ENCODE measurements around the gene SMG1.
A peak's percentile ranks its signal among the peaks of the same experiment; 100 is the strongest.
"Not testable (repeated sequence)": the region's sequence is repeated elsewhere in the genome, so short reads cannot be mapped to it uniquely, and the experiment has no call there.

SMG1 gene

GRCh38 chr16:18925986-18926865, at the start of gene SMG1:
SMG1 (minus strand) TSS chr16:18926408; CDS start chr16:18926041, 367 bp downstream.
- peak; percentile 89 to 94 for DNase-seq (ENCODE audit: low read depth in 1 of 2, low spot score in 1 of 2)

GRCh38 chr16:18975109-18975508, 48.9 kb upstream of the SMG1 start:
- no peak for DNase-seq (ENCODE audit: low read depth in 1 of 2, low spot score in 1 of 2)

DNA sequence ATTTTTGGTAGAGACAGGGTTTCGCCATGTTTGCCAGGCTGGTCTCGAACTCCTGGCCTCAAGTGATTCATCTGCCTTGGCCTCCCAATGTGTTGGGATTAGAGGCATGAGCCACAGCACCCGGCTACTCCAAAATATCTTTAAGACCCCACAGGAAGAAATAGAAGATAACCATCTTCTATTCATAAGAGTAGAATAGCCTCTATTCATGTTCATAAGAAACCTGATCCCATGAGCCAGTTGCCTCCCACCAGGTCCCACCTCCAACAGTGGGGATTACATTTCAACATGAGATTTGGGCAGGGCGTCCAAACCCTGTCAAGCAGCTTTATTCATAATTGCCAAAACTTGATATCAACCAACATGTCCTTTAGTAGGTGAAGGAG, 43.6 kb upstream of the SMG1 start:
- no peak for DNase-seq (ENCODE audit: low read depth in 1 of 2, low spot score in 1 of 2)

- peak; percentile 59 to 72 for DNase-seq (ENCODE audit: low read depth in 1 of 2, low spot score in 1 of 2)
These were observed 43.0 kb upstream of the SMG1 start for GRCh38 chr16:18969050-18969854.

- no peak for DNase-seq (ENCODE audit: low read depth in 1 of 2, low spot score in 1 of 2)
These were observed 40.6 kb upstream of the SMG1 start for GRCh38 chr16:18966791-18967190.

- no peak for DNase-seq (ENCODE audit: low read depth in 1 of 2, low spot score in 1 of 2)
These were observed 39.3 kb upstream of the SMG1 start for GRCh38 chr16:18965555-18965954.

DNA sequence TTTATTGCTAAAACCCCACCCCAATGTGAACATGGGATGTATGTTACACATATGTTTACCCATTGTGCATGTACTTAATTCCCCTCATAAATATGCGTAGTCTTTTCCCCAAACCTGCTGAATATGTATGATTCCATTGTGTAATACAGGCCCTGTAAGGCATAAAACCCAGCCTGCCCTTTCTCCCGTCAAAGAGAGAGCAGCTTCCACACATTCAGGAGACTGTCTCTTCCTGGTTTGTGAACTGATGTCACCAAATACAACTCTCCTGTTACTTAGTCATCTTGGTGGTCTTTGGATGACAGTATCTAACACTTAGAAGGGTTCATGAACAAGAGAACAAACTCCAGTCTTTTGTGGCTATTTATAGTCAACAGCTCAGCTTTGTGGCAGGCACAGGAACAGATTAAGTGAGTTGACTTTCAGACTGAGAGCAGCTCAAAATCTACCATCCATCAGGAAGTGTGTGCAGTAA, 32.9 kb upstream of the SMG1 start:
- no peak for DNase-seq (ENCODE audit: low read depth in 1 of 2, low spot score in 1 of 2)

DNA sequence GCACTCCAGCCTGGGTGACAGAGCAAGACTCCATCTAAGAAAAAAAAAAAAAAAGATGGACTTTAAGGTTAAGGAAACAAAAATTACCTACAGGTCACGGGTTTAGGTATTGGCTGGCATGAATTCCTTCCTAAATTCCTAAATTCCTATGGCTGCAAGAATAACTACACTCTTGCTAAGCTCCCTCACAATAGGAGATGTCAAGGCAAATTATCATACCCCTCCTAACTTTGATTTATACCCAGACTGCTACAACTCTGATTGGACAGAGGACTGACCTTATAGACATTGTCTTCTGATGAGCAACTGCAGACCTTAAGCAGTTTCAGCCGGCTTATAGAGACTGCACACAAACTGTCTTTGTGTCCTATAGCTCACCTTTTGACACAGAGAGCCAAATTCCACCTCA, 32.4 kb upstream of the SMG1 start:
- DNase-seq (ENCODE audit: low read depth in 1 of 2, low spot score in 1 of 2) = no peak

DNA sequence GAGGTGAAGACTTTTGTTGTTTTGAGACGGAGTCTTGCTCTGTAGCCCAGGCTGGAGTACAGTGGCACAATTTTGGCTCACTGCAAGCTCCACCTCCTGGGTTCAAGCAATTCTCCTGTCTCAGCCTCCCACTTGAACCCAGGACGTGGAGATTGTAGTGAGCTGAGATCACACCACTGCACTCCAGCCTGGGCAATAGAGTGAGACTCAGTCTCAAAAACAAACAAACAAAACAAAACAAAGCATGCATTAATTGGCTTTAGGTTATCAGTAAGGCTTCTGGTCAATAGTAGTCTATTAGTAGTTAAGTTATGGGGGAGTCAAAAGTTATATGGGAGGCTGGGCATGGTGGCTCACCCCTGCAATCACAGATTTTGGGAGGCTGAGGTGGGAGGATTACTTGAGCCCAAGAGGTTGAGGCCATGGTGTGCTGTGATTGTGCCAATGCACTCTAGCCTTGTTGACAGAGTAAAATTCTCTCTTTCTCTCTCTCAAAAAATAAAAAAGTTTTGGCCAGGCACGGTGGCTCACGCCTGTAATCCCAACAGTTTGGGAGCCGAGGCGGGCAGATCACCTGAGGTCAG, 30.5 kb upstream of the SMG1 start:
- DNase-seq (ENCODE audit: low read depth in 1 of 2, low spot score in 1 of 2) = not testable (repeated sequence)

DNA sequence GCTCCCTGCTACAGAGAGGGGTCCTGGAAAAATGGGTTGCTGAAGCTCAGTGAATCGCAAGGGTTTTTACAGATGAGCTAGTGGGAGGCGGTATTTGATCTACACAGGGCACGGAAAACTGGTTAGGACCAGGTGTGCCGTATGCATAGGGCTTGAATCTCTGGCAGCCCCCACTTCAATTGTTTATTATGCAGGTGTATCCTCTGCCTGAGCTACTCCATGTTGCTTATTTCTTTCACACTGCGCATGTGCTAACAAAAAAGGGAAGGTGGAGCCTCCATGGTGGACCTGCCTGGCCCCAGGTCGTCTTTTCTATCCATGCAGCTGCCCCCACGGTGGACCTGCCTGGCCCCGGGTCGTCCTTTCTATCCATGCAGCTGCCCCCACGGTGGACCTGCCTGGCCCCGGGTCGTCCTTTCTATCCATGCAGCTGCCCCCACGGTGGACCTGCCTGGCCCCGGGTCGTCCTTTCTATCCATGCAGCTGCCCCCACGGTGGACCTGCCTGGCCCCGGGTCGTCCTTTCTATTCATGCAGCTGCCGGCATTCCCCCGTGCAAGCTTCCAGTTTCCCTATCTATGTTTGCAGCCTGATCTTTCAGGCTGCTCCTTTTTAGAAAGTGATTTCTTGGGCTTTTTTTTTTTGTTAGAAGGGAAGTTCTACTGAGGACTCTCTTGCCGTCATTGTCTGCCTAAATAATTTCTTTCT, 29.8 kb upstream of the SMG1 start:
- DNase-seq (ENCODE audit: low read depth in 1 of 2, low spot score in 1 of 2) = not testable (repeated sequence)

GRCh38 chr16:18953547-18953946, 27.3 kb upstream of the SMG1 start:
- no peak for DNase-seq (ENCODE audit: low read depth in 1 of 2, low spot score in 1 of 2)

DNA sequence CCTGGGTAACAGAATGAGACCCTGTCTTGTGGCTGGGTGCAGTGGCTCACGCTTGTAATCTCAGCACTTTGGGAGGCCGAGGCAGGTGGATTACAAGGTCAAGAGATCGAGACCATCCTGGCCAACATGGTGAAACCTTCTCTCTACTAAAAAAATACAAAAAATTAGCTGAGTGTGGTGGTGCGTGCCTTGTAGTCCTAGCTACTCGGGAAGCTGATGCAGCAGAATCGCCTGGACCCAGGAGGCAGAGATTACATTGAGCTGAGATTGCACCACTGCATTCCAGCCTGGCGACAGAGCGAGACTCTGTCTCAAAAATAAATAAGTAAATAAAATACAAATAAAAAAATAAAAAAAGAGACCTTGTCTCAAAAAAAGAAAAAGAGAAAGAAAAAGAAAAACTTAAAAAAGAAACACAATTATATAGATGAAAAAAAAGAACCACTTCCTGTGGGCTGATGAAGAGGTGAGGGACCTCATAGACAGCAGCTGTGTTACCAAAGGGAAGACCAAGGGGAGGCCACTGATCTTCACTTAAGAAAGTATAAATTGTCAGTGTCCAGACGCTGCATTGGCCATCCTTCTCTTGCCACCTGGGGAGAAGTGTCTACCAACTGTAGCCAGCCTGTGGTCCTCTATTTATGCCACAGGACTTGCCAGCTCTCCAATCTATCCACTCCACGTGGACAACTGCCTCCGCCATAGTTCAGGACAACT, 24.4 kb upstream of the SMG1 start:
- DNase-seq (ENCODE audit: low read depth in 1 of 2, low spot score in 1 of 2) = no peak

DNA sequence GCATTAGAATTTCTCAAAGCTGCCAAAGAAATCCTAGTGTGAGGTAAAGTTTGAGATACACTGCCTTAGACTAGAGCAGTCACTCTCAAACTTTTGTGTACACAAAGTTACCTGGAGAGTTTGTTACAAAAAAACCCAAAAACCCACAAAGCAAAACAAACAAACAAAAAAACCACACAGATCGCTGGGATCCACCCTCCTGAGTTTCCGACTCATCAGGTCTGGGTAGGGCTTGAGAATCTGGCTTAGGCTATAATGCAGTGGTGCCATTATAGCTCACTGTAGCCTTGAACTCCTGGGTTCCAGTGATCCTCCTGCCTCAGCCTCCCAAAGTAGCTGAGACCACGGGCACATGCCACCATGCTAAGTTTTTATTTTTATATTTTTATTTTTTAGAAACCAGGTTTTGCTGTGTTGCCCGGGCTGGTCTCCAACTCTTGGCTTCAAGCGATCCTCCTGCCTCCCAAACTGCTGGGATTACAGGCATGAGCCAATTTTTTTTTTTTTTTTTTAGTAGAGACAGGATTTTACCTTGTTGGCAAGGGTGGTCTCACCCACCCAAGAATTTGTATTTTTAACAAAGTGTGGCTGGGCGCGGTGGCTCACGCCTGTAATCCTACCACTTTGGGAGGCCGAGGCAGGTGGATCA, 22.3 kb upstream of the SMG1 start:
- no peak for DNase-seq (ENCODE audit: low read depth in 1 of 2, low spot score in 1 of 2)

GRCh38 chr16:18945233-18945632, 19.0 kb upstream of the SMG1 start:
- DNase-seq (ENCODE audit: low read depth in 1 of 2, low spot score in 1 of 2) = no peak

DNA sequence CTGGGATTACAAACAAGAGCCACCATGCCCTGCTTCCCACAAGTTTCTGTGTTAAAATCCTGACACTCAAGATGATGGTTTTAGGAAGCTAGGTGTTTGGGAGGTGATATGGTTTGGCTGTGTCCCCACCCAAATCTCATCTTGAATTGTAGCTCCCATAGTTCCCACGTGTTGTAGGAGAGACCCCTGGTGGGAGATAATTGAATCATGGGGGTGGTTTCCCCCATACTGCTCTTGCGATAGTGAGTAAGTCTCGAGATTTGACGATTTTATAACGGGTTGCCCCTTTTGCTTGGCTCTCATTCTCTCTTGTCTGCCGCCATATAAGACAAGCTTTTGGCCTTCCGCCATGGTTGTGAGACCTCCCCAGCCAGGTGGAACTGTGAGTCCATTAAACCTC, 17.2 kb upstream of the SMG1 start:
- no peak for DNase-seq (ENCODE audit: low read depth in 1 of 2, low spot score in 1 of 2)

DNA sequence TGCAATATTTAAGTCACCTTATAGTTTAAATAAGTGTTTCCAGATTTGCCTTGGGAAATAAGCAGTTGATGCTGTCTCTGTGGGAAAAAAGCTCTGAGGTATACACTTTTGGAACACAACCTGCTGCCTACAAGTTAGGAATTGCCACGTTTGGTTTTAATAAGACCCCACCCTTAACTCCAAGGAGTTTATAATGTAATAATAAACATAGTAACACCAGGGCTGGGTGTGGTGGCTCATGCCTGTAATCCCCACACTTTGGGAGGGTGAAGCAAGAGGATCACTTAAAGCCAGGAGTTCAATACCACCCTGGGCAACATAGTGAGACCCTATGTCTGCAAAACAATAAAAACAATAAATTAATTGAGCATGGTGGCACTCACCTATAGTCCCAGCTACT, 15.9 kb upstream of the SMG1 start:
- no peak for DNase-seq (ENCODE audit: low read depth in 1 of 2, low spot score in 1 of 2)

DNA sequence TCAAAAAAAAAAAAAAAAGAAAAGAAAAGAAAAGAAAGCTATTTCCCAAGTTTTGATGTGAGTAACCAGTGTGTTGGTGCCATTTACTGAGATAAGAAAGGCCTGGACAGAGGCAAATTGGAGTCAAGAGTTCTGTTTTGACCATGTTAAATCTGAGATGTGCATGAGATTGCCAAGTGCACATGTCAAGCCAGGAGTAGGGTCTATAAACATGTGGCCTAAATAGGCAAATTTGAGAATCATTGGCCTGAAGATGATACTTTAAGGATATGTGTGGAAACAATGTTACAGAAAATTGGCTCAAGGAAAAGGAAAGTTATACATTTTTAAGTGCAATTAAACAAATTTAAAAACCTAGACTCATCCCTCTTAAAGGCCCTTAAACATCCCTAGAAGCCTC, 15.3 kb upstream of the SMG1 start:
- DNase-seq (ENCODE audit: low read depth in 1 of 2, low spot score in 1 of 2) = no peak

- no peak for DNase-seq (ENCODE audit: low read depth in 1 of 2, low spot score in 1 of 2)
These were observed 12.8 kb upstream of the SMG1 start for GRCh38 chr16:18938986-18939385.

DNA sequence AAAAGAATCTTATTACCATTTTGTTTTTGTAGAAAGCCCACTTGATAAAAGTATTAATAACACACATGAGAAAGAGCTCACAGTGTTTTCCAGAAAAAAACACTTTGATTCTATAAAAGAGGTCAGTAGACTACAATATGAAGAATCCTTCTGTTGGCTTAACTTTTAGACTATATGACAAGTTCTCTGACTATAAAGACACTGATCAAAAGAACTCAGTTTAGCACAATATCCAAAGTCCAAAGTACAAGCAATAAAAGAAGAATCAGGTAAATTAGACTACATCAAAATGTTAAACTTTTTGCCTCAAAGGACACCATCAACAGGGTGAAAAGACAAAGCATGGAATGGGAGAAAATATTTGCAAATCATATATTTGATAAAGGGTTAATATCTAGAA, 11.2 kb upstream of the SMG1 start:
- no peak for DNase-seq (ENCODE audit: low read depth in 1 of 2, low spot score in 1 of 2)

GRCh38 chr16:18936727-18937340, 10.6 kb upstream of the SMG1 start:
- no peak for DNase-seq (ENCODE audit: low read depth in 1 of 2, low spot score in 1 of 2)

Data from stimulated activated CD4-positive, alpha-beta T cell treated with anti-CD3 and anti-CD28 coated beads, Interleukin-15, amount 100 ng/mL, for 1 hour (primary cell).